Coronary artery (tissue), 2 donors: ENCODE measurements around the gene TSPAN5.
"Not testable (repeated sequence)": the region's sequence is repeated elsewhere in the genome, so short reads cannot be mapped to it uniquely, and the experiment has no call there.

ENCODE experiments used
- DNase-seq: peaks from one replicate; pipeline ENCODE4 v3.0.0-alpha.2; 2017; ENCODE audit warnings: low spot score
- H3K27ac ChIP-seq, 2 donors: fragments of 200-600 bp; sonication (generic); one replicate each; pipeline ENCODE4 v1.5.1; 2016 to 2019
- H3K4me3 ChIP-seq: fragments of 200-600 bp; sonication (generic); 2 replicates; pipeline ENCODE4 v1.5.1; 2016; ENCODE audit warnings: mild to moderate bottlenecking, moderate library complexity
- TF ChIP-seq, protein P1 (sequence below): fragments of 200-600 bp; sonication (generic); IDR thresholded peaks from one replicate; pipeline ENCODE4 v1.5.1; 2019; ENCODE audit warnings: antibody characterized with exemption

Gene TSPAN5

DNA sequence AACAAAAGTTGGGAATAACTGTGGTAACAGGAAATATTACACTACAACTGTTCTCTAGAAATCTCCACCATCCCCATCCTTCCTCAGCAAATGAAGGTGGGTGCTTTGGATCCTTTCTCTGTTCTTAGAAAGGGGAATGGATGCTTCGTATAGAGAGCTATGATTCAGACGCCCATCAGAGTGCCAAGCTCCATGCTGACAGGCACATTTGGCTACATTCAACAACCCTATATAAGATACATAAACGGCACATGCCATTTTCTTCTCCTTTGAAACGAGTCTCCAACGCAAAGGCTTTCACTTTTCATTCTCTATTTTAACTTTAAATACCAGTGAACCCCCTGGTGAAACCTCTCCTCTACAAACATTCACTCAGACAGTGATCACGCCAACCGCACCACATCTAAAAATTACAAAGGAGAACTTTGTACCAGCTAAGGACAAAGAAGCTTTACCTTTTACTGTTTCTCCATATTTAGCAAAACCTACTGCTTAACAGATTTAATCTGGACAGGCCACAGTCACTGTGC lies 172.5 kb downstream of the TSPAN5 start:
- no peak overlapping the region for H3K27ac ChIP-seq
- H3K4me3 ChIP-seq, result no peak overlapping the region
- DNase-seq, result no peak
- TF ChIP-seq, protein P1, sequence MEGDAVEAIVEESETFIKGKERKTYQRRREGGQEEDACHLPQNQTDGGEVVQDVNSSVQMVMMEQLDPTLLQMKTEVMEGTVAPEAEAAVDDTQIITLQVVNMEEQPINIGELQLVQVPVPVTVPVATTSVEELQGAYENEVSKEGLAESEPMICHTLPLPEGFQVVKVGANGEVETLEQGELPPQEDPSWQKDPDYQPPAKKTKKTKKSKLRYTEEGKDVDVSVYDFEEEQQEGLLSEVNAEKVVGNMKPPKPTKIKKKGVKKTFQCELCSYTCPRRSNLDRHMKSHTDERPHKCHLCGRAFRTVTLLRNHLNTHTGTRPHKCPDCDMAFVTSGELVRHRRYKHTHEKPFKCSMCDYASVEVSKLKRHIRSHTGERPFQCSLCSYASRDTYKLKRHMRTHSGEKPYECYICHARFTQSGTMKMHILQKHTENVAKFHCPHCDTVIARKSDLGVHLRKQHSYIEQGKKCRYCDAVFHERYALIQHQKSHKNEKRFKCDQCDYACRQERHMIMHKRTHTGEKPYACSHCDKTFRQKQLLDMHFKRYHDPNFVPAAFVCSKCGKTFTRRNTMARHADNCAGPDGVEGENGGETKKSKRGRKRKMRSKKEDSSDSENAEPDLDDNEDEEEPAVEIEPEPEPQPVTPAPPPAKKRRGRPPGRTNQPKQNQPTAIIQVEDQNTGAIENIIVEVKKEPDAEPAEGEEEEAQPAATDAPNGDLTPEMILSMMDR, result no peak

GRCh38 chr4:98484031-98484430 lies 174.4 kb downstream of the TSPAN5 start:
- DNase-seq, result no peak
- TF ChIP-seq, protein P1, result no peak
- Histone ChIP-seq H3K27ac (no peak overlapping the region), H3K4me3 (no peak overlapping the region)

DNA sequence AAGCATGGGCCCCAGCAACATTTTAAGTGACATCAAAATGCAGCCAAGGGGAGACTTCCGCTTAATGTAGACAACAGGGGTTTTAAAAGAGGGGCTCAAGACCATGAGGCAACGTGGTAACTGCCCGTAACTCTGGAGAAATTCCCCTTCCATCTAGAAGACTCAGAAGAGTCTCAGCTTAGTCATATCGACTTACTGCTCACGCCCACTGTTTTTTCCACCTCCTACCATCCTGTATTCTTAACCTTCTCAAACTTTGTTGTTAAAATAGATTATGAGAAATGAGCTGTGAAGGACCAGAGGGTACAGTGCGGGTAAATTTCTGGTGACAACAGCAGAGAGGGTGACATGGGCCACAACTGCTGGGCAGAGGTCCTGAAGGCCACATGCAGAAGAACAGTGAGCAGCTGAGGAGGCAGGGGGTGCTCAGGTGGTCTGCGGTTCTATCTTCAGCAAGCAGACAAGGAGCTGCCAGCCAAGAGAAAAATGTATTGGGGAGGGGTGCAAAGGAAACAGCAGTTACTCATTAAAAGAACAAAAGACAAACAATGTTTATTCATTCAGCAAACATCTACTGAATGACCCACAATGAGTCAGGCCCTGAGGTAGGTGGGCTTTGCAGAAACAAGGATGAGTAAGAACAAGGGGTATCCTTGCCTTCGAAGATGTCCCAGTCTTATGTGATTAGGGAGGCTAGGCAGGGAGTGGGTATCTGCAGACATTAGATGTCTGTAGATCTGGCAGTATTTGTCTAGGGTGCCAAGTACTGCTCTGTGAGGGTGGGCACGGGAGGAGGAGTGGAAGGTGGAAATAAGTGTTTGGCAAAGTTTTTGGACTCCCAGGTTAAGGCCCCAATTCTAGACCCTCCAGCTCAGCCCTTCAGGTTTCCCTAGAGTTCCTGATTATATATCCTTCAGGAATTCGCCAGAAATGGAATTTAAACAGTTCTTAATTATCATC lies 175.3 kb downstream of the TSPAN5 start:
- no peak for DNase-seq
- H3K27ac ChIP-seq, result no peak overlapping the region

GRCh38 chr4:98482503-98482846 lies 175.9 kb downstream of the TSPAN5 start:
- DNase-seq, result no peak
- TF ChIP-seq, protein P1, result no peak
- Histone ChIP-seq H3K4me3 (no peak overlapping the region), H3K27ac (no peak overlapping the region)

More for the DNA sequence above, 175.3 kb downstream of the TSPAN5 start:
- TF ChIP-seq, protein P1, result no peak
- H3K4me3 ChIP-seq, result no peak overlapping the region

GRCh38 chr4:98481167-98481566 lies 177.2 kb downstream of the TSPAN5 start:
- no peak for DNase-seq
- TF ChIP-seq, protein P1, result no peak
- H3K27ac ChIP-seq, result no peak overlapping the region
- H3K4me3 ChIP-seq, result no peak overlapping the region

DNA sequence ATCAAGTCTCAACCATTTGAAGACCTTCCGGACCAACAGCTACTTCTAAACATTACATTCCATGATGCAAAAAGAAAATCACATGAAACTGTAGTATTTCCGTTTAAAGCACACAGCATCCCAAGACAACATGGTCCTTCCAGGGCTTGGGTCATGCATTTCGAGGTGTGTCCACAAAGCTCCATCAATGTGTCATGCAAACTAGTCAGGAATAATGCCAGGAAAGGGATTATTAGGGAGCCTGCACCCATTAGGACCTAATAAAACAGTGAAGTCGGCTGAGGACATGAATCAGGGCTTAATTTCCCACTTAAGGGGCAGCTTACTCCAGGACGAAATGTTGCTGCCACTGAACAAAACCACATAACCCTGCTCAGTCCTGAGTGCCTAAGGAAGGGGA lies 177.9 kb downstream of the TSPAN5 start:
- TF ChIP-seq, protein P1, result no peak
- Histone ChIP-seq H3K4me3 (no peak overlapping the region), H3K27ac (no peak overlapping the region)
- no peak for DNase-seq

DNA sequence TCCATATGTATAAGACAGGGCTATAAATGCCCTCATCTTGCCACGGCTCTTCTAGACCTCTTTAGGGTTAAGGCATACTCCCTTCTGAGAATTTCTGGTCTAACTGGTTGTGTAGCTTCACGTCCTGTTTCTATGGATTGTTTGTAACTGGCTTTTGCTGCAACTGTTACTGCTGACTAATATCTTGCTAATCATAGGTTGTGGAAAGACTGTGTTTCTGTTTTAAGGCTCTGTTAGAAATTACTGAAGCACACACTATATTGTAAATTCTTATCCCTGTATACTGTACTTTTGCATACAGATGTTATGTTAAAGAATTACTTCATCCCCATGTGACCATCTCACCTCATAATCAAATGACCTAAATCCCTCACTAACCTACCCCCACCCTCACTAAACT lies 178.8 kb downstream of the TSPAN5 start:
- not testable (repeated sequence) for H3K4me3 ChIP-seq, H3K27ac ChIP-seq, DNase-seq
